HG03196 (cell line): ENCODE data around the gene EME2.
"Not testable (repeated sequence)": the region's sequence is repeated elsewhere in the genome, so short reads cannot be mapped to it uniquely, and the experiment has no call there.

ENCODE experiments used
- ATAC-seq: cut with Tn5 transposase; IDR thresholded peaks from one replicate; pipeline ENCODE4 v1.9.1; 2021; ENCODE audit not compliant: unreplicated experiment

The EME2 gene

DNA sequence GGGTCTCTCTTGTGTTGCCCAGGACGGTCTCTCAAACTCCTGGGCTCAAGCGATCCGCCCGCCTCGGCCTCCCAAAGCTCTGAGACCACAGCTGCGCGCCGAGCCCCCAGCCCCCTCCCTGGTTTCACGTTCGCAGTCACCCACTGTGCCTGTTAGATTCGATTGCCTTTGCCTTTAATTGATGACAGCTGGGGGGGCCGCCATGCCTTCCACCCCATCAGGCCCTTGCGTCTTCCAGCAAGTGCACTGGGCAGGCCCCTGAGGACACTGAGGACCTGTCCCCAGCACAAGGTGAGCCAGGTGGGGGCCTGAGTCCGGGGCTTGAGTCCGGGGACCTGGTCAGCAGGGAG is 17.6 kb downstream of the EME2 start:
- no peak for ATAC-seq

DNA sequence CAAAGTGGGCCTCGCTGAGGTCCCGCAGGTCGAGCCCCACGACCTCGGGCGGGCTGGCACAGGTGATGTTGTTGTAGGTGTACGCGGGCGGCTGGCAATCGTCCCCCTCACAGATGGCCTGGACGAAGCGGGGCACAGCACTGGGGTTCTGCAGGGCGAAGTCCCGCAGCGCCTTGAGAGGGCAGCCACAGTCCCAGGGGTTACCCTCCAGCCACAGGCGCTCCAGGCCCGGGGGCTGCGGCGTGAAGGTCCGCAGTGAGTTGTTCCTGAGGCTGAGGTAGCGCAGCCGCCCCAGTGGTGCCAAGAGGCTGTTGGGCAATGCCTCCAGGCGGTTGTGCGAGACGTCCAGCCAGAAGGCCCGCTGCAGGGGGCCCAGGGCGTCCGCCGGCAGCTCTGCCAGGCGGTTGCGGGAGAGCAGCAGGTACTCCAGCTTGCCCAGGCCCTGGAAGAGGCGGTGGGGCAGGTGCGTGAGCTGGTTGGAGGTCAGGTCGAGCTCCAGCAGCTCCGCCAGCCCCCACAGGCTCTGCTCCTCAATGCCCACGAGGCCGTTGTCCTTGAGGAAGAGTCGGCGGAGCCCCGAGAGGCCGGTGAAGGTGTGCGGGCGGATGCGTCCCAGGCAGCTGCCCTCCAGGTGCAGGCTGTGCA is 18.1 kb downstream of the EME2 start:
- no peak for ATAC-seq

DNA sequence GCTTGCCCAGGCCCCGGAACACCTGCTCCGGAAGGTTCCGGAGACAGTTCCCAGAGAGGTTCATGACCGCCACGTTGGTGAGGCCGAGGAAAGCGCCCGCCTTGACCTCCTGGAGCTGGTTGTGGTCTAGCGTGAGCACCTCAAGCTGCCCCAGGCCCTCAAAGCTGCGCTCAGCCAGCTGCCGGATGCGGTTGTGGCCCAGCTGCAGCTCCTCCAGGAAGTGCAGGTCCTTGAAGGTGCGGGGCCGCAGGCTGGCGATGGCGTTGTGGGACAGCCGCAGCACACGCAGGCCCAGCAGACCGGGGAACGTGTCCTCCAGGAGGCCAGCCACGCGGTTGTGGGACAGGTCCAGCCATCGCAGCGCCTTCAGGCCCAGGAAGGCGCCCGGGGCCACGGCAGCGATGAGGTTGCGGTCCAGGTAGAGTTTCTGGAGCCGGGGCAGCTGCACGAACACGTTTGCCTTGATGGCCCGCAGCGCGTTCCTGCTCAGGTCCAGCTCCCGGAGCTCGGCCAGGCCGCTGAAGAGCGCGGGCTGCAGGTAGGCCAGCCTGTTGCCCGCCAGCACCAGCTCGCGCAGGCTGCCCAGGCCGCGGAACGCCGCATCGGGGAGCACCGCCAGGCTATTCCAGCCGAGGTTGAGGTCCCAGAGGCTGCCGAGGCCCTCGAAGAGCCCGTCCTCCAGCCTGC is 18.8 kb downstream of the EME2 start:
- ATAC-seq, result no peak

DNA sequence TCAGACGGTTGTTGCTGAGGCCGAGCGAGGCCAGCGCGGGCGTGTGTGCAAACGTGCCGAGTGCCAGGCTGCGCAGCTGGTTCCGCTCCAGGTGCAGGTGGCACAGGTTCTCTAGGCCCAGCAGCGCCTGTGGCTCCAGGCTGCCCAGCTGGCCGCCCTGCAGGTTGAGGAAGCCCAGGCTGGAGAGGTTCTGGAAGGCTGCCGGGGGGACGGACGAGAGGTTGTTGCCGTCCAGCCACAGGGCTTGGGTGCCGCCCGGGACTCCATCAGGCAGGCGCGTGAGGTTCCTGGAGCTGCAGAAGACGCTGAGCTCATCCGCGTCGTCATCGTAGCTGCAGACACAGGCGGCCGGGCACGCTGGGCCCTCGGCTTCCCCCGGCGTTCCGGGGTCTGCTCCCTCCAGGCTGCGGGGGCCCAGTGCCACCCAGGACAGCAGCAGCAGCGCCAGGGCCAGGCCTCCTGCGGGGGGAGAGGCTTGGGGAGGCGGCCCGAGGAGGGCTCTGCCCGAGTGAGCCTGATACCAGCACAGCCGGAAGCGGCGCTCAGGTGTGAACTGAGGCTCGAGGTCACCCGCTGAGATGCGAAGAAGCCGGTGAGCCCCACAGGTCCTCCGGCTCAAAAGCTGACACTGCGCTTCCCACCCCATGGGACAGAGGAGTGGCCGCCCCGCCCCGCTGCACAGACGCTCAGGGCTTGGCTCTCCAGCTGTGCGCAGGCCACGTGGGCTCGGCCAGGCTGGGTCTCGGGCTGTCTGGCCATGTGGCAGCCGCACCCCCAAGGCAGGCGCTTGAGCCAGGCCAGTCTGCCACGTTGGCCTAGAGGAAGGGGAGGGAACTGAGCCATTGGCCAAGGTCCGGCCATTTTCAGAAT is 19.6 kb downstream of the EME2 start:
- no peak for ATAC-seq

DNA sequence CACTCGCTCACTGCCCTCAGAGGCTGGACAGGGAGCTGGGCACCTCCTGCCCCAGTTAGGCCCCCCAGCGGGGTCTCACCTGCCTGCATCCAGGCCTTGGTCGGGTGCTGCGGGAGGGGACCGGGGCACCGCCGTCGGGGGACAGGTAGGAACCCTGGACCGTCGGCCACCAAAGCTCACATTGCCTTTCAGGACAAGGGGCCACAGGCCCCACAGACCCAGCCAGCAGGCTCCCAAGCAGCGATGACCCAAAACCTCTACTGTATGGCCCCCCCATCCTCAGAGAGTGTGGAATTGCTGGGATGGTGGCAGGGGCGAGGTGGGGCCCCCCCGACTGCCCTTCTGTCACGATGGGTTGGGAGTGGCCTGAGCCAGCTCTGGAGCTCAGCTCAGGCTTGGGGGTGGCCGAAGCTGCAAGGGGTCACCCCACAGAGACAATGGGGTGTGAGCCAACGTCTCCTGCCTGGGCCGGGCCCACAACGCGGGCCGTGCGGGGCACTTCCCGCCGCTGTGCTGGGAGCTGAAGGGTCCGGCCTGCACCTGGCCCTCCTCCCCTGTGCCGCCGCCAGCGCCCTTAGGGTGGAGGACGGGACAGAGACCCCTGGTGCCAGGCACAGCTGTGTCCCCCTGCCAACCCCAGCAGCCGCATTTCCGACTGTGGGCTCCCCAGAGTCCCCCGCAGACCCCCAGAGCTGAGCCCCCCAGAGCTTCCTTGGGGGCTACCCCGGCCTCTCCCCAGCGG is 20.4 kb downstream of the EME2 start:
- ATAC-seq, result no peak

DNA sequence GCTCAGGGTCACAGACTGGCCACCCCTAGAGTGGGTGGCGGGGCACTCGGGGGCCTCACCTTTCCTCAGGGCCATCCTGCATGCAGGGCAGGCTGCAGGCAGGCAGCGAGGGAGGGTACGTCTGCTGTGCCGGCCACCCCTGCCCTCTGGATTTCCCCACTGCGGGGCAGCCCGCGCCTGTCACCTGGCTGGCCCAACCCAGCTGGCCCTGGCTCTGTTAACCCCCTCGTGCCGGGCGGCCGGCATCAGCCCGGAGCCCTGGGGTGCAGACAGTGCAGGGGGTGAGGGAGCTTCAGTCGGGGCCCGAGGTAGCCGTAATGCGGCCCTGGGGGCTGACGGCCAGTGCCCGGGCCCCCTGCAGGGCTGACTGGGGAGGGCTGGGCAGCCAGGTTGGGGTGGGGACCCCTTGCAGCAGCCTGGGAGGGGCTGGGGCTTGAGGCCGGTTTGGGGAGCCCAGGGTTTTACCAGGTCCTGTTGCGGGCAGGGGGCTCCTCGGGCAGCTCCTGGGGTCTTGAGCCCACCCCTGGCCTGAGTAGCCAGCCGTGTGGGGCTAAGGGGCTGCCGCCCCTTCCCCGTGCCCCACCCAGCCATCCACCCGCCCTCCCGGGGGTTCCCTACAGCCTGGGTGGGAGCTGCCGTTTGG is 21.1 kb downstream of the EME2 start, which contains the start of gene IGFALS:
Gene IGFALS (minus strand): TSS at position 128 of the 643 bp plus-strand sequence. CDS start 53 bp downstream, at position 75.
- no peak for ATAC-seq

DNA sequence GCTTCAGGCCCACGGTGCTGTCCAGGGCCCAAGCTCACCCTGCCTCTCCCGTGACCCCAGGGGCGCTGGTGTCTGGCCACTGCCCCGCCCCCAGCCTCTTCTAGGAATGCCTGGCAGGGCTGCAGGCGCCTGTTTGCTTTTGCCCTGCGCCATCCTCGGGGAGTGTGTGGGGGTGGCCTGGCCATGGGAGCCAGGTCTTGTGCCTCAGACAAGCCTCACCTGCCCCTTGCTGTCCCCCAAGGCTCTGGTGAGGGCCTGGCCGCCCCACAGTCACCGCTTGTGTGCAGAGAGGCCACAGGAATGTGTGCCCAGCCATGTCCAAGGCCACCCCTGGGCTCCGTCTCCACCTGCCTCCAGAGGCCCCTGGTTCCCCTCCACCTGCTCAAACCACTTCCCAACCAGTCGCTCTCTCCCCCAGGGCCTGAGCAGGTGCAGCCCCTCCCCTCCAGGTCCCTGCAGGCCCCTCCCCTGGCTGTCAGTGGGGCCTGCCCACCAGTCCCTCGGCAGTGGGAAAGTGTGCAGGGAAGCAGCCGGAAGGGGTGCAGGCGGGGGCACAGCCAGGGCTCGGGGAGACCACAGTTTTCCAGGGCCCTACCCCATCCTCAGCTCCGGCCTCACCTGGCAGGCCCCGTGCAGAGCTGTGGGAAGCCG is 21.7 kb downstream of the EME2 start:
- no peak for ATAC-seq

DNA sequence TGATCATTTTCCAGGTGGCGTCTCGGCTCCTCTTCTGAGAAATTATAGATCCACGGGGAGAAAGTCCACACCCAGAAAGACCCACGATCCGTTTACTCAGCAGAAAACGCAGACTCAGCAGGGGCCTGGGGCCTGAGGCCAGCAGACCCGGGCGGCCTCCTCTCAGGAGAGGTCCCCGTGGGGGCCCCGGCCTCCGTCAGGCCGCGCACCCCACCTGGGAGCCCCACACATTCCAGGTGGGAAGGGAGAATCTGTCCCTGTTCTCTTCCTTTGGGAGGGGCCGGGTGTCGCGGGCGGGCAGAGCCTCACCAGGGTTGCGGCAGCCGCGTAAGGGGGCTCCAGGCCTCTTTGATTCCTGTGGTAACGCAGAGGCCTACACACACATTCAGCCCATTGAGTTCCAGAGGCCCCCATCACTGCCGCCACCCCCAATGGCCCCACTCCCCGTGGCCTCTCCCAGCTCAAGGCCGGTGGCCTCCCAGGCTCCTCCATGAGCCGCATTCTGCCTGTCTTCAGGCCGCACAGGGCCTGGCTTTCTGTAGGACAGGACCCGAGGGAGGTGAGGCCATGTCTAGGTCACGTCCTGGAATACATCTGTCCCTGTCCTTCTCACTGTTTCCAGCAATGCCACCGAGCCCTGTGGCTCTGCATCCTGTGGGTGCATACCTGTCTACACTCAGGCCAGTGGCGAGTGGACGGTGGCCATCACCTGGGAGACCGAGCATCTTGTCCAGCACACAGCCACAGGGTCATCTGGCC is 22.5 kb downstream of the EME2 start:
- ATAC-seq, result no peak

DNA sequence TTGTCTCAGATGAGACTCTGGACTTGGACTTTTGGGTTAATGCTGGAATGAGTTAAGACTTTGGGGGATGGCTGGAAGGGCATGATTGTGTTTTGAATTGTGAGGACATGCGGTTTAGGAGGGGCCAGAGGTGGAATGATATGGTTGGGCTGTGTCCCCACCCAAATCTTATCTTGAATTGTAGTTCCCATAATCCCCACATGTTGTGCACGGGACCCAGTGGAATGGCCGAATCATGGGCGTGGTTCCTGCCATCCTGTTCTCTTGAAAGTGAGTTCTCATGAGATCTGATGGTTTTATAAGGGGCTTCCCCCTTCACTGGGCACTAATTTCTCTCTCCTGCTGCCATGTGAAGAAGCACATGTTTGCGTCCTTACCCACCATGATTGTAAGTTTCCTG is 26.7 kb downstream of the EME2 start:
- not testable (repeated sequence) for ATAC-seq

DNA sequence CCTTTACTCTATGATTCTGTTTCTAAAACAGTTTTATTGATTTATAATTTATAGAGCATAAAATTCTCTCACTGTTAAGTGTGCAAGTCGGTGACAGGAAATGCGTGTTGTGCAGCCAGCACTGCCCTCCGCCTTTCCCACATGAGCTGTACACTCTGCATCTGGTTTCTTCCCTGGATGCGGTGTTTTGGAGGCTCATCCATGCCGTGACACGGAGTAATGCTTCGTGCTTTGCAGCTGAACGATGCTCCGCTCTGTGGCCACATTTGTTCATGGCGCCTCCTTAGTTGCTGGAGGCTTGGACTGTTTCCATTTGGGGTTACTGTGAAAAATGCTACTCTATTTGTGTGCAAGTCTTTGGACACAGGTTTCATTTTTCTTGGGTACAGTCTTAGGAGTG is 28.1 kb downstream of the EME2 start:
- ATAC-seq, result no peak

DNA sequence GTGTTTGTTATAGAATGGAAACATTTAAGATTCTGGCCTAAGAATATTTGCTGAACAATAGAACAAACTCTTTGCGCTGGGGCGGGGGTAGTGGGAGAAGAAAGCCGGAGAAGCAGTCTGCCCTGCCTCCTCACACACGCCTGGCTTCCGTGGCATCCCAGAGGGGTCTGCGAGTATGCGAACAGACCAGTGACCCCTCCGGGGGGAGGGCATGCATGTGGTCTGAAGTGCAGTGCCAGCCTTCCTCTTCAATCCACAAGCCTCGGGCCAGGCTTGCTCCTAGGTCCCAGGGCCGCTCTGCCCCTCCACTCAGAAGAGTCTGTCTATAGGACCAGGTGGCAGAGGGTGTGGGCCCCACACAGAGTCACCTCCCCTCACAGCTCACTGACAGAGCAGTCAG is 35.0 kb downstream of the EME2 start:
- ATAC-seq, result no peak

DNA sequence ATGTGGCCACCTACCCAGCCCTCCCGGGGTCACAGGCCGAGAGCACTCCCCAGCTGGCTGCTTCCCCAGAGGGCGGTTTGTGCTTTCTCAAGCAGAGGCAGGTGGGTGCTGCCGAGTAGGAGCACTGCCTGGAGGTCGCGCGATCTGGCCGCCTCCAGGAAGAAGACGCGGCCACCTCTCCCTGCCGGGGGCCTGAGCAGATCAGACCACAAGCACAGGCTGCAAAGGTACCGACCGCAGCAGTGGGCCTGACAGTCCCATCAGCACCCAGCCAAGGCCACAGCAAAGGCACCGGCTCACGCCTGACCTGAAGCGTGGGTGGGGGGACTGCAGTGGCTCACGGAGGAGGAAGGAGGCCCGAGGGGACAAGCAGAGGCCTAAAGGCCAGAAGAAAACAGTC is 36.1 kb downstream of the EME2 start:
- ATAC-seq, result no peak

DNA sequence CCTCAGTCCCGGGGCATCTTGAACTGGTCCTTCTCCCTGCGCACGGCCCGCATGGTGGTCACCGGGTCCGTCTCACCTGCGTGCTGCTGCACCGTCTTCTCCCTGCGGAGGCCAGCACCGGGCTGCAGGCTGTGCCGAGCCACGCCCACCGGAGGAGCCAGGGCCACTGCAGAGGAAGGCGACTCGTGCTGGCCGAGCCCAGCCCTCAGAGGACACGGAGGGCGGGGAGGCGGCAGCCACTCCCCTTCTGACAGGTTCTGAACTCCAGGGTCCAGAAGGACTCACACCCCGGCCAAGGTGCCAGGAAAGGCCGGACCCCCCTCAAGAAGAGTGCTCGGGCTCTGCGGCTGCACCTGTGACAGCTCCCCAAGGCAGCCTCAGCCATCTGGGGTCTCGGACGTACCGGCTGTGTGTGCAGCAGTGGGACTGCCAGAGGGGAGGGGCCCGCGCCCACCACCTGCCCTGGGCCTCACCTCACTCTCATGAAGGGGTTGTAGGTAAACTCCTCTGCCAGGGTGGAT is 36.7 kb downstream of the EME2 start:
- ATAC-seq, result no peak

DNA sequence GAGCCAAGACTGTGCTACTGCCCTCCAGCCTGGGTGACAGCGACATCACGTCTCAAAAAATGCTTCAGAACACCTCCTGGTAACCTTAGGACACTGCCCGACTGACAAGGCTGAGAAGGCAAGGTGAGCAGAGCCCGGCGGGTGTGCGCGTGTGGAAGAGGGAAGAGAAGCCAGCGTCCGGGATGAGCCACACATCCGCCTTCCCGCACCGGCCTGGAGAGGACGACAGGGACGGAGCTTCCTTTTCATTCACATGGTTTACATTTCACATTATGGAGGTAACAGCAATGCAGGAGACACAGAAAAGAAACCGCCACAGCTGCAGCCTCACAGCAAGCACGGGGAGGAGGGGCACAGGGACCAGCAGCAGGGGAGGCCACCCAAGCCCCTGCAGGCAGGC is 37.5 kb downstream of the EME2 start:
- no peak for ATAC-seq

DNA sequence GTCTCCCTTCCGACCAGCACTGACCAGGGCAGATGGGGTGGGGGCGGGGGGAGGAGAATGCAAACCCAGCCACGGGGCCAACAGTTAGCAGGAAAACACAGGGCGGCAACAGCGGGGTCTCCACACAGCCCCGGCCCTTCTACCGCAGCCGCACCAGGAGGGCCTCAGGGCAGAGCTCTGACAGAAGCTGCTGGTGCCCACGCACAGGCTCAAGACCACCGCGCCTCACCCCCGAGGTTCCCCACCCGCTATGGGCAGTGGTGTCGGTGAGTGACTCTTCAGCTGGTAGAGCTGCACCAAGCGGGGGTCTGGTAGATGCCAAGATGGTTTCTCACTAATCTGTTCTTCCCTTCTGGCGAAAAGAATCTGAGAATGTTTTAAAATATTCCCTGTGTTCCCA is 37.9 kb downstream of the EME2 start:
- no peak for ATAC-seq

DNA sequence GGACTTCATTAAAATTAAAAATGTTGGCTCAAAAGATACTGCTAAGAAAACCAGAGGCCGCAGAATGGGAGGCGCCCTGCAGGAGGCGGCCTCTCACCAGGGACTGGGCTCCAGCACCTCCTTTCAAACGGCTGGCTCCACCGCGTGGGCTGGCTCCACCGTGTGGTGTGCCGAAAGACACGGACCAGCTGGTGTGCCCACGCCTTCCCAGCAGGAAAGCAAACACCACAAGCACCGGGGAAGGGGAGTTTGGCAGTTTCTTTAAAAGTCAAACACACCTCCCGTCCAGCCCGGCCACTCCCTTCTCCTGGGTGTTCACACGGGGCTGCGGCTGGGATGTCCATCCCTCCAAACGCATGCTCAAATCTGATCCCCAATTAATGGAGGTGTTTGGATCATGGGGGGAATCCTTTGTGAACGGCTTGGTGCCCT is 40.1 kb downstream of the EME2 start:
- no peak for ATAC-seq

DNA sequence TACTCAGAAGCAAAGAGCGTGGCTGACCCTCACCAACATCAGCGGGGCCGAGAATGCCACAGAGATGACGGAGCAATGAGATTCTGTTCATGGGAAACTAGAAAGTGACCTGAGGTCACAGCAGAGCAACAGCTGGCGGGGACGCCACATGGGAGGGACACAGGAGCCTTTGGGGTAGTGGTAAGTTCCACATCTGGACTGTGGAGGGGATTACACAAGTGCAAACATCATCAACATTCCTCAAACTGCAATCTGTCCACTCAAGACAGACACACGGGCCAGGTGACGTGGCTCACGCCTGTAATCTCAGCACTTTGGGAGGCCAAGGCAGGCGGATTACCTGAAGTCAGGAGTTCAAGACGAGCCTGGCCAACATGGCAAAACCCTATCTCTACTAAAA is 42.9 kb downstream of the EME2 start:
- ATAC-seq, result no peak

DNA sequence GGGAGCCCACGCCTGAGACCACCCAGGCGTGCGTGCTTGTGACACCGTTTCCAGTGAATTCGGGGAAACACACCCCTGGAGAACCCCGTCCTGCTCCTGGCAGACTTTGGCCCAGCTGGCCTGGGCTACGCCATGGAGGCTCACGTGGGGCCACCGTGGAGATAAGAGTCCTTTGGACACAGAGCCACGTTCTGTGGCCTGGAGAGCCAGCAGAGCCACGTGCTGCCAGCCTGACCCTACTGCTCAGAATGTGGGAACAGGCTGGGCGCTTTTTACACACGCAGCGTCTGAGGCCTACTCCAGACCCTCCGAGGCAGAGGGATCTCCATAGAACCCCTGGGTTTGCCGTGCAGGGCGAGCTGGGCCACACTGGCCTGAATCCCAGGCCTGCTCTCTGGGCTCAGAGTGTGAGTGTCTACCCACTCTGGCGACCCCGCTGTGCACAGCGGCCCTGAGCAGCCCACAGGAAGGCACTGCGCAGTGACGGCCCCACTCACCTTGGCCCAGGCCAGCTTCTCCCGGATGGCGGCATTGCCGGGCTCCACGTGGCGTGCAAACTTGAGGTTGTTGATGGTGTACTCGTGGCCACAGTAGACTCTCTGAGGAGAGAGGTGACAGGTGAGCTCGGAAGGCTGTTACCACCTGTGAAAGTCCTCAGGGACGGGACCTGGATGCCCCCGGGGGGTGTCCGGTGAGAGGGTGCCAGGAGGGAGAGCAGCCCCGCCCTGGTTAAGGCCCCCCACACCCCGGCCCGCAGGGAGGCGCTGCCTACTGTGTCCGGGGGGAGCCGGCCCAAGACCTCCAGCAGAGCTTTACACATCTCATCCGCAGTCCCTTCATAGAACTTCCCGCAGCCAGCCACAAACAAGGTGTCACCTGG is 44.0 kb downstream of the EME2 start:
- no peak for ATAC-seq

DNA sequence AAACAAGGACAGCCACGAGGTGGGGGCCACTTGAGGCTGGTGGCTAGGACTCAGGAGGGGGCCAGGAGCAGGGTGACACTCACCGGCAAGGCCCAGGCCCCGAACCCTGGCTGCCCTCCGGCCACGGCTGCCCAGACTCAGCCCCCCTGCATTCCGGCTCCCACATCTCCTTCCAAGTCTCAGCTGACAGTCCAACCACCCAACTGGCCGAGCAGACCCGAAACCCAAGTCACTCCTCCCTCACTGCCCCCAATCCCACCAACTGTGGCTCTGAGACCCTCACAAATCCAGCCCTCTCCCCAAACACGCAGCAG is 44.6 kb downstream of the EME2 start:
- no peak for ATAC-seq
